Activated B cell treated with CpG ODN at 0.5 μM for 24 hours (primary cell): ENCODE results near the gene TMEM80. TPM values are rescaled to one million over a fixed set of nuclear protein-coding genes. Genes with fewer than 3 reads are reported as not detected.

Experiments
- ATAC-seq: fragments of 200-7000 bp; cut with Tn5 transposase; one replicate; pipeline ENCODE4 v1.10.0; 2021; ENCODE audit warnings: low read depth, mild to moderate bottlenecking, moderate library complexity
- CTCF ChIA-PET: fragments of 350-600 bp; sonication (Branson Sonifier 250); formaldehyde crosslinking; loops from one replicate; lab custom pipeline; 2021; ENCODE audit warnings: antibody characterized with exemption; lab: Charles Lee
- POLR2A ChIA-PET: fragments of 350-600 bp; sonication (Branson Sonifier 250); formaldehyde crosslinking; loops from one replicate; lab custom pipeline; 2021; ENCODE audit warnings: antibody characterized with exemption; lab: Charles Lee
- DNase-seq: peaks from one replicate; pipeline ENCODE4 v3.0.0; 2022
- H3K27ac Mint-ChIP-seq: one replicate; pipeline ENCODE4 v1.8.0; 2020; ENCODE audit warnings: mixed read lengths
- H3K27me3 Mint-ChIP-seq: one replicate; pipeline ENCODE4 v1.8.0; 2021; ENCODE audit warnings: mixed read lengths
- H3K36me3 Mint-ChIP-seq: one replicate; pipeline ENCODE4 v1.8.0; 2021; ENCODE audit warnings: low read depth, mixed read lengths
- H3K4me1 Mint-ChIP-seq: one replicate; pipeline ENCODE4 v1.8.0; 2021; ENCODE audit warnings: mixed read lengths
- H3K4me3 Mint-ChIP-seq: one replicate; pipeline ENCODE4 v1.8.0; 2020; ENCODE audit warnings: mild to moderate bottlenecking, mixed read lengths
- H3K9me3 Mint-ChIP-seq: one replicate; pipeline ENCODE4 v1.8.0; 2020; ENCODE audit warnings: mixed read lengths
- CTCF ChIP-seq: fragments of 200-600 bp; IDR thresholded peaks from one replicate; pipeline ENCODE4 v1.8.0; 2022; ENCODE audit warnings: antibody characterized with exemption, mild to moderate bottlenecking
- intact Hi-C: fragments of 100-400 bp; cut with micrococcal nuclease; formaldehyde crosslinking; loops from one replicate; pipeline ENCODE4 v1.15.1; 2024
- total RNA-seq: library from RNA; stranded (reverse); gene quantifications from 2 replicates; pipeline ENCODE4 v1.2.3, GENCODE V29; 2022

TMEM80 gene
- total RNA-seq, 1 donor from 2014 or later, result 44.4 TPM

DNA sequence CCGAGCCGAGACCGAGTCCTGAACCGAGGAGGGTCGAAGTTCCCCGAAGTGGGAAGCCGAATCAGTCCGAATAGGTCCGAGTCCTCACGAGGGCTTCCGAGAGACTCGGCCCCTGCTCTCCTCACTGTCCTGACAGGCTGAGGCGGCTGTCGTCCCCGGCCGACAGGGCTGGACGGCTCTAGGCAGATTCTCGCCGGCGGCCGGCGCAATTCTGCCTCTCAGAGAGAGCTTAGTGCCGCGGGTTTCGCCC, 403 bp upstream of the TMEM80 start:
- DNase-seq, result peak; percentile 98
- POLR2A ChIA-PET, result interaction anchor here (0.5 to 6.1 kb wide), 22 partner anchors 14 to 694 kb away, joined by 3 to 95 read pairs (median 5); partner anchors contain the start of genes BET1L, BRSK2, IRF7 and LRRC56
- H3K27ac Mint-ChIP-seq, result peak overlapping the region; percentile 94
- peaks cover 17% of the 10 kb centered on the region for H3K36me3 Mint-ChIP-seq
- H3K9me3 Mint-ChIP-seq, result no peaks in the 10 kb centered on the region
- intact Hi-C loops, result loop anchor here (1.0 to 10.0 kb wide), 7 partner anchors 32 to 690 kb away; partner anchors contain the start of genes BRSK2, LRRC56 and TALDO1
- CTCF ChIA-PET, result interaction anchor here (1.2 to 9.7 kb wide), 3 partner anchors 29 to 140 kb away, joined by 5 to 70 read pairs (median 8); partner anchors contain the start of gene TALDO1
- peak overlapping the region; percentile 87 for H3K4me3 Mint-ChIP-seq
- peaks cover 47% of the 10 kb centered on the region for H3K4me1 Mint-ChIP-seq
- no peaks in the 10 kb centered on the region for H3K27me3 Mint-ChIP-seq
- no peak for TF ChIP-seq CTCF
- ATAC-seq, result no peak

DNA sequence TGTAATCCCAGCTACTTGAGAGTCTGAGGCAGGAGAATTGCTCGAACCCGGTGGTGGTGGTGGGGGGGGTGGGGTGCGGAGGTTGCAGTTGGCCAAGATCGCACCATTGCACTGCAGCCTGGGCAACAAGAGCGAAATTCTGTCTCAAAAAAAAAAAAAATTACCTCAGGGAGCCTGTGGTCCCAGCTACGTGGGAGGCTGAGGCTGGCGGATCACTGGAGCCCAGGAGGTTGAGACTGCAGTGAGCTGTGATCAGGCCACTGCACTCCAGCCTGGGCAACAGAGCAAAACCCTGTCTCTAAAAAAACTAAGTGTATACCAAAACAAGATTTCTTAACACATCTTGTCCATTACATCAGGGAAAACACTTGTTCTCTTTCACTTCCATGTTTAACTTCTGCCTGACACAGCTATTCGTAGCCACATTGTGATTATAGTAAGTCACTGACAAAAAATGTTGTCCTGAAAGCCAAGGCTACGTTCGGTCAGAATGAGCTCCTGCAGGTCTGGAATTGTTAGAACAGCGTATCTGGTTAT, 1.4 kb downstream of the TMEM80 start:
- no peak for DNase-seq
- ChIA-PET CTCF (interaction anchor here (1.2 to 9.7 kb wide), 2 partner anchors 10 to 28 kb away, joined by 7 to 70 read pairs; partner anchors contain the start of gene EPS8L2), POLR2A (interaction anchor here (0.5 to 6.1 kb wide), 17 partner anchors 9 to 165 kb away, joined by 3 to 95 read pairs (median 5); partner anchors contain the start of genes EPS8L2, IRF7, PHRF1 and RPLP2)
- no peaks in the 10 kb centered on the region for H3K27me3 Mint-ChIP-seq
- TF ChIP-seq CTCF, result no peak
- peaks cover 20% of the 10 kb centered on the region for H3K36me3 Mint-ChIP-seq
- H3K27ac Mint-ChIP-seq, result peak overlapping the region; percentile 94
- H3K9me3 Mint-ChIP-seq, result no peaks in the 10 kb centered on the region
- intact Hi-C loops, result loop anchor here (1.0 to 10.0 kb wide), 2 partner anchors 24 to 688 kb away; partner anchors contain the start of gene BRSK2
- ATAC-seq, result peak; percentile 2
- H3K4me1 Mint-ChIP-seq, result peaks cover 42% of the 10 kb centered on the region
- H3K4me3 Mint-ChIP-seq, result peak overlapping the region; percentile 87

DNA sequence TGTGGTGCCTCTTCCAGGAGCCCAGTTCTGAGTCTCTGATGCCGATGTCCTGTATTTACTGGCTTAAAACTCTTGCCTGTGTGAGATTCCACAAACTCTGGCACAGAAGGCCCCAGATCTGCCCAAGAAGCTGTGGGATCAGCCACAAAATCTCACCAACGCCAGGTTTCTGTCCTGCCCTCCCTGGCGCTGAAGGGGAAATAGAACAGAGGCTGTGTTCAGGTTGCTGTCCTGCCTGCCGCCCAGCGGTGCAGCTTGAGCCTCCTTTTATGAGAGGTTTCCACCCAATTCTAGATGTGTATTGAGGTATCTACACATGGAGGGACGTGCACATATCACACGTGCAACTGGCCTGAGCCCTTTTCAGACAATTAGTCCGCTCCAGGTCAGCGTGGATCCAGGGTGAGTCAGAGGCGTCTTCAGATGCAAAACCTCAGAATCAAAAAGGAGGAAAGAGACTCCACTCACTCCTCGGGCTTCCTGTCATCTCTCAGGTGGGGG, 2.2 kb downstream of the TMEM80 start:
- peak overlapping the region; percentile 94 for H3K27ac Mint-ChIP-seq

DNA sequence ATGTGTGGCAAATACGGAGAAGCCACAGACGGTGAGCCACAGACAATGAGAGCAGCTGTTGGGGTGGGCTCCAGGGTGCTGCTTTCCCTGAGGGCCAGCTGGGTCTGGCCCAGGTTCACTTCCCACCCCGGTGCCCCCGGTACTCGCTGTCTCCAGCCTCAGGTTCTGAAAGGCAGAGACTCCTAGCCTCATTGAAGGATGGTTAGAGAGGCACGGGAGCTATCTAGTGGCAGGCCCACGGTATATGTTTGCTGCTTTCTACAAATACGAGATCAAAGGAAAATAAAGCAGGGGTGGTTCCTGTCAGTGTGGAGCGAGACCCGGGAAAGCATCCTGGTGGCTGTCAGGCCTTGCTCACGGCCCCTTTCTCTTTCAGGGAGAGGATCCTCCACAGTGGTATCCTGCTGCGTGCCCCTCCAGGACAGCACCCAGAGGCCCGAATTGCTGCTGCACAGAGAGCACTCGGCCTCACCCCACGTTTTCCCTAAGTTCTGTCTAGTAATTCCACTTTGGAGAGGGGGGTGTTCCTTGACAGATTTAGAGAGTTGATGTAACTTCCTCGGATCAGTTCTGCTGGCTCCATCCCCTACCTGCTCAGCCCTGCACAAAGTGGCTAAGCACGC, 3.0 kb downstream of the TMEM80 start:
- no peak overlapping the region for H3K4me3 Mint-ChIP-seq
- no peaks in the 10 kb centered on the region for H3K27me3 Mint-ChIP-seq
- H3K27ac Mint-ChIP-seq, result peak overlapping the region; percentile 94
- peaks cover 29% of the 10 kb centered on the region for H3K4me1 Mint-ChIP-seq
- ATAC-seq (no peak), DNase-seq (no peak)
- ChIA-PET POLR2A (interaction anchor here (0.6 to 6.1 kb wide), 3 partner anchors 24 to 86 kb away, joined by 3 to 95 read pairs (median 26); partner anchors contain the start of gene IRF7), CTCF (interaction anchor here (1.0 to 9.7 kb wide), 2 partner anchors 26 to 144 kb away, joined by 3 to 70 read pairs; no protein-coding TSS in a partner anchor)
- TF ChIP-seq CTCF, result no peak
- intact Hi-C loops, result loop anchor here (10.0 kb wide), 1 partner anchor 686 kb away; the partner anchor contains the start of gene BRSK2
- no peaks in the 10 kb centered on the region for H3K9me3 Mint-ChIP-seq
- H3K36me3 Mint-ChIP-seq, result peaks cover 24% of the 10 kb centered on the region

More for the DNA sequence above, 2.2 kb downstream of the TMEM80 start:
- ATAC-seq, result no peak
- no peak overlapping the region for H3K4me3 Mint-ChIP-seq
- H3K27me3 Mint-ChIP-seq, result no peaks in the 10 kb centered on the region
- no peak for TF ChIP-seq CTCF
- ChIA-PET POLR2A (interaction anchor here (0.6 to 6.1 kb wide), 7 partner anchors 8 to 142 kb away, joined by 3 to 95 read pairs (median 22); partner anchors contain the start of genes EPS8L2 and IRF7), CTCF (interaction anchor here (1.0 to 9.7 kb wide), 3 partner anchors 9 to 143 kb away, joined by 3 to 70 read pairs (median 7); partner anchors contain the start of gene EPS8L2)
- intact Hi-C loops, result loop anchor here (1.0 to 10.0 kb wide), 2 partner anchors 23 to 687 kb away; partner anchors contain the start of gene BRSK2
- H3K36me3 Mint-ChIP-seq, result peaks cover 24% of the 10 kb centered on the region
- no peak for DNase-seq
- no peaks in the 10 kb centered on the region for H3K9me3 Mint-ChIP-seq
- peaks cover 36% of the 10 kb centered on the region for H3K4me1 Mint-ChIP-seq
